ENCODE results near the gene BCOR.

- TF ChIP-seq CTCF (CRISPR knock-in tag; IDR thresholded peaks at IDR 0.05) = no peak
- no peak for TF ChIP-seq ZFP37 (CRISPR knock-in tag; IDR thresholded peaks at IDR 0.05; ENCODE audit: borderline replicate concordance)
- TF ChIP-seq ELF1 (CRISPR knock-in tag; IDR thresholded peaks at IDR 0.05) = no peak
These were observed 23.9 kb upstream of the BCOR start for GRCh38 chrX:40121618-40122017.
